ENCODE data around the gene NXNL2. TPM values are rescaled to one million over a fixed set of nuclear protein-coding genes. Genes with fewer than 3 reads are reported as not detected.

Gene NXNL2
- total RNA-seq, 1 experiment from 2014 or later, result 1.4 TPM

- DNase-seq (ENCODE audit: low read depth, low spot score) (no peak), ATAC-seq (no peak)
- in situ Hi-C loops (cut with HindIII; ENCODE audit: low pct_unique_long_range_greater_than_20kb, low sequenced_read_pairs) (no loop called here), intact Hi-C loops (cut with micrococcal nuclease; ENCODE audit: unreplicated experiment) (no loop called here)
- no TSS peak for BruUV-seq (replicated peaks)
- Histone ChIP-seq H3K27ac (ENCODE audit: low read length) (peak overlapping the region; percentile 54), H3K36me3 (ENCODE audit: control insufficient read depth, insufficient read depth, low read length) (no peaks in the 10 kb centered on the region), H3K27me3 (ENCODE audit: control insufficient read depth, insufficient read depth, low read length) (no peaks in the 10 kb centered on the region), H3K4me1 (ENCODE audit: control insufficient read depth, insufficient read depth, low read length) (peaks cover 18% of the 10 kb centered on the region), H3K4me3 (ENCODE audit: low read depth in 2 of 2, low read length in 2 of 2) (no peak overlapping the region), H3K9me3 (ENCODE audit: control insufficient read depth, insufficient read depth, low read depth, low read length) (no peaks in the 10 kb centered on the region)
- ChIA-PET POLR2A (no interaction called here), CTCF (no interaction called here)
- TF ChIP-seq POLR2AphosphoS5 (IDR thresholded peaks at IDR 0.05; ENCODE audit: low read depth, low read length), result no peak
- TF ChIP-seq SIN3A (IDR thresholded peaks at IDR 0.05; ENCODE audit: borderline replicate concordance, insufficient read depth, low read depth, low read length), result no peak
- no peak for TF ChIP-seq TCF7L2 (IDR thresholded peaks at IDR 0.05; ENCODE audit: low read depth, low read length)
- TF ChIP-seq CTCF (IDR thresholded peaks at IDR 0.05), result no peak
- TF ChIP-seq REST (IDR thresholded peaks at IDR 0.05; ENCODE audit: insufficient read depth in 1 of 2, low read depth in 2 of 2, low read length in 1 of 2), result no peak
Observed at GRCh38 chr9:88529496-88529895, 5.5 kb upstream of the NXNL2 start.

- Histone ChIP-seq H3K27me3 (ENCODE audit: control insufficient read depth, insufficient read depth, low read length) (no peaks in the 10 kb centered on the region), H3K27ac (ENCODE audit: low read length) (peak overlapping the region; percentile 54), H3K4me1 (ENCODE audit: control insufficient read depth, insufficient read depth, low read length) (peaks cover 18% of the 10 kb centered on the region), H3K9me3 (ENCODE audit: control insufficient read depth, insufficient read depth, low read depth, low read length) (no peaks in the 10 kb centered on the region), H3K36me3 (ENCODE audit: control insufficient read depth, insufficient read depth, low read length) (no peaks in the 10 kb centered on the region), H3K4me3 (ENCODE audit: low read depth in 2 of 2, low read length in 2 of 2) (no peak overlapping the region)
- in situ Hi-C loops (cut with HindIII; ENCODE audit: low pct_unique_long_range_greater_than_20kb, low sequenced_read_pairs) (no loop called here), intact Hi-C loops (cut with micrococcal nuclease; ENCODE audit: unreplicated experiment) (loop anchor here (5.0 kb wide), 1 partner anchor 333 kb away; no protein-coding TSS in a partner anchor)
- DNase-seq (ENCODE audit: low read depth, low spot score) (no peak), ATAC-seq (no peak)
- ChIA-PET POLR2A (no interaction called here), CTCF (no interaction called here)
- TF ChIP-seq SIN3A (IDR thresholded peaks at IDR 0.05; ENCODE audit: borderline replicate concordance, insufficient read depth, low read depth, low read length) (no peak), REST (IDR thresholded peaks at IDR 0.05; ENCODE audit: insufficient read depth in 1 of 2, low read depth in 2 of 2, low read length in 1 of 2) (no peak), TCF7L2 (IDR thresholded peaks at IDR 0.05; ENCODE audit: low read depth, low read length) (no peak), POLR2AphosphoS5 (IDR thresholded peaks at IDR 0.05; ENCODE audit: low read depth, low read length) (no peak), CTCF (IDR thresholded peaks at IDR 0.05) (no peak)
- BruUV-seq (replicated peaks), result no TSS peak
Observed at GRCh38 chr9:88530051-88530450, 4.9 kb upstream of the NXNL2 start.
